Right lung (tissue), 5 donors: Measurements from ENCODE around the gene NISCH. TPM values are rescaled to one million over a fixed set of nuclear protein-coding genes. Genes with fewer than 3 reads are reported as not detected.

ENCODE experiments used
- DNase-seq, 2 donors: peaks; one replicate each; pipeline ENCODE4 v3.0.0-alpha.2; 2013
- polyA plus RNA-seq, 5 donors: library from polyadenylated mRNA; unstranded; fragments of 120-200 nt; gene quantifications; one replicate each; pipeline versions ENCODE4 v1.2.1 to v1.2.3, GENCODE V29; 2013; ENCODE audit warnings: inconsistent platforms in 1 of 5, low replicate concordance in 1 of 5; ENCODE audit not compliant: insufficient read length in 5 of 5, insufficient read depth in 1 of 5

NISCH gene
- polyA plus RNA-seq, 5 donors = 116 to 175 (median 146) TPM

DNA sequence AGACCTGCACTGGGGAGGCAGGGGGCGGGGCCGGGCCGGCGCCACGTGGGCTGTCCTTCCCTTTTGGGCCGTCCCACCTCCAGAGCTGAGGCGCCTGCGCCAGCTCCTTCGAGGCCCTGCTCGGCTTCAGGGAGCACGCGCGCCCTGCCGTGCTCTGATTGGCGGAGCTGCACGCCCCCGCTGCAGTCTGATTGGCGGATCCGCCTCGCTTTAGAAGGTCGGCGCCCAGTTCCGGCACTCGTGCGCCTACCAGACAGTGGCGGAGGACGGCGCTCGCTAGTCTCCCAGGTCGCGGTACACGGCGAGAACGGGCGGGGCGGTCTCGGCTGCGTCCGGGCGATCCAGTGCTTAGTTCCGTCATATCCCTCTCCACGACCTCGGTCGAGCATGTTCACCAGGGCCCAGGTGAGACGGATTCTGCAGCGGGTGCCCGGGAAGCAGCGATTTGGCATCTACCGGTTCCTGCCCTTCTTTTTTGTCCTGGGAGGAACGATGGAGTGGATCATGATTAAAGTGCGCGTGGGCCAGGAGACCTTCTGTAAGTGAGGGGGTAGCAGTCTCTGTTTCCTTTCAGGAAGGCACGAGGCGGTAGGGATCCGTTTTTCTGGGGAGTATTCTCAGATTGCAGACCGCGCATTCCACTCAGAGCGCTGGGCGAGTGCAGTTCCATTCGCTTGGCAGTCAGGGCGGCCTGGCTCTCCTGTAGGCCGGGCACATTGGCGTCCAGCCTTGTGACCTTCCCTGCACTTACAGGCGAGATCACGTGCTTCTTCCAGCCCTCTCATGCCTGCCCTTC, 81.2 kb downstream of the NISCH start, which contains the start of gene UQCC5:
Gene UQCC5 (plus strand): TSS at position 237 of the 796 bp plus-strand sequence. CDS start 151 bp downstream, at position 388.
- peak; percentile 97 for DNase-seq

DNA sequence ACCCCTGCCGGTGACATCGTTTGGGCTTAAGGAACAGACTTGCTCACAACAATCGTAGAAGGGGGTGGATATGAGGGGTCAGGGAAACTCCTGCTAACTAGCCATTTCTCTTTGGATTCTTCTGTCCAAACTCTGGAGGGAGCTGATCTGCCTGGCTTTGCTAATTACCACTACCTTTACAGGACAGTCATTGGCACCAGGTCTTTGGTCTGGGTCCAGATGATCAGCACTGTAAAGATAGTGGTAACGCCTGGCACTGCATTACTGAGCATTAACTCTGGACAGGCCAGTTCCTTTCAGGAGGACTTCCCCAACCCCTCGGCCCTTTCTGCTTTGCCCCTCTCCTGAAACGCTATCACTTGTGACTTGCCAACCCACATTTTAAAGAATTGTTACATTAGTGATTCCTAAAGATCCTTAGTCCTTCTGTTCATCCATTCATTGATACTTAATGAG, 81.8 kb downstream of the NISCH start:
- DNase-seq = no peak

GRCh38 chr3:52537726-52538421, 82.5 kb downstream of the NISCH start:
- no peak for DNase-seq

DNA sequence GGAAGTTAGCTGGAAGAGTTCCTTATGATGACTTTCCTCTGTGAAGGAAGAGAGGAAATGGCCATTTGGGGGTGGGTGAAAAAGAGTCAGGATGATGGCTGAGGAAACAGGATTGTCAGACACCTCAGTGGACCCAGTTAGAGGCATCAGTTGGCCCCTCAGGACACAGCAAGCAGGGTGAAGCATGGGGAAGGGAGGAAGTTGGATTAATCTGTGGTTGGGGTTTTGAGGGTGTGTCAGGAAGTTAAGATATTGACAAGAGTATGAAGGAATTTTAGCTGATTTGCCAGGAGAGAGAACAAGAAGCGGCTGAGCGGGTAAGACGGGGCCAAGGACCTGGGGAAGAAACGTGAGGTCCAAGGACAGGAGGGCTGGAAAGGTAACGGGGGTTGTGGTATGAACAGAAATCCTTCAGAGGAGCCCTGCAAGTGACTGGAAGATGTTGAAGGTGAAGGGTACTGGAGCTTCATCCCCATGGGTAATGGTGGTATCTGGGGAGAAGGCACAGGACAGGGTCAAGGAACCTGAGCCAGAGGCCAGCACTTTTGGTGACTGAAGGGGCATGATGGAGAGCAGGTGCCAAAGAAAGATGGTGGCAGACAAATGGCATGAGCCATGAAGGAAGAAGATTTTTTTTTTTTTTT, 83.7 kb downstream of the NISCH start:
- DNase-seq = no peak

DNA sequence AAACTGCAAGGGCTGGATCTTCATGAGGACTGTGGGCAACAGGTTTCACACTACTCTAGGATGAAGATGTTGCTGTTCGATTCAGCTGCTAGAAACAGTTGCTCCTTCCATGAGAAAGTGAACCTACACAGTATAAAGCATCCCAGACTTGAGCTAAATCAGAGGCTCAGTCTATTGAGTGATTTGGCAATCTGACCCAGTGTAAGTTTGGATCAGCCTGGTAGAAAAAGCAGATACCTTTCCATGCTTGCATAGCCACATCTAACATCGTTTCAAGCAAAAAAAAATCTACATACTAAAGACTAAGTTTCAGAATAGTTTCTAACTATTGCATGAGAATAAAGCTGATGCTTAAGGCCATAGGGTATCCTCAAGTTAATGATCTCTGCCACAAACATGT, 85.6 kb downstream of the NISCH start:
- DNase-seq = no peak

Other genes with a start within 250 kb of the NISCH start
- gene TLR9, start 230.0 kb upstream of the NISCH start, polyA plus RNA-seq = under 1 TPM; 0.20 to 0.59 (median 0.31) TPM
- 10 to 100 TPM; 25.5 to 45.0 (median 31.5) TPM for gene TWF2, start 216.4 kb upstream of the NISCH start, polyA plus RNA-seq
- gene PPM1M, start 209.8 kb upstream of the NISCH start, polyA plus RNA-seq = 10 to 100 TPM; 28.7 to 33.6 (median 30.5) TPM
- gene WDR82, start 177.0 kb upstream of the NISCH start, polyA plus RNA-seq = 100 to 1,000 TPM in 3 of 5 donors, 10 to 100 TPM in 2; 96.6 to 114 (median 106) TPM
- 10 to 100 TPM in 3 of 5 donors, 1 to 10 TPM in 2; 7.8 to 11.6 (median 10.2) TPM for gene GLYCTK, start 167.8 kb upstream of the NISCH start, polyA plus RNA-seq
- 10 to 100 TPM in 3 of 5 donors, 1 to 10 TPM in 2; 7.2 to 12.4 (median 11.1) TPM for gene DNAH1, start 139.3 kb upstream of the NISCH start, polyA plus RNA-seq
- 10 to 100 TPM; 60.5 to 82.6 (median 76.1) TPM for gene BAP1, start 45.6 kb upstream of the NISCH start, polyA plus RNA-seq
- 10 to 100 TPM in 1 of 5 donors, 1 to 10 TPM in 4; 8.1 to 10.6 (median 9.0) TPM for gene PHF7, start 44.9 kb upstream of the NISCH start, polyA plus RNA-seq
- 1 to 10 TPM; 4.3 to 8.2 (median 7.0) TPM for gene SEMA3G, start 10.5 kb upstream of the NISCH start, polyA plus RNA-seq
- gene TNNC1, start 1.6 kb upstream of the NISCH start, polyA plus RNA-seq = 10 to 100 TPM; 21.0 to 78.6 (median 31.2) TPM
- 10 to 100 TPM; 40.9 to 60.8 (median 43.4) TPM for gene STAB1, start 39.7 kb downstream of the NISCH start, polyA plus RNA-seq
- gene NT5DC2, start 78.3 kb downstream of the NISCH start, polyA plus RNA-seq = 100 to 1,000 TPM; 205 to 350 (median 239) TPM
- 10 to 100 TPM in 4 of 5 donors, 1 to 10 TPM in 1; 8.5 to 24.3 (median 12.9) TPM for gene UQCC5, start 81.0 kb downstream of the NISCH start, polyA plus RNA-seq
- gene PBRM1, start 230.3 kb downstream of the NISCH start, polyA plus RNA-seq = 10 to 100 TPM; 42.9 to 78.6 (median 65.2) TPM
- gene GNL3, start 230.4 kb downstream of the NISCH start, polyA plus RNA-seq = 100 to 1,000 TPM; 100 to 124 (median 107) TPM